ENCODE results near the gene NLRP9. TPM values are rescaled to one million over a fixed set of nuclear protein-coding genes. Genes with fewer than 3 reads are reported as not detected.
A peak's percentile ranks its signal among the peaks of the same experiment; 100 is the strongest.

The NLRP9 gene
- total RNA-seq, 1 experiment from 2014 or later = not detected

DNA sequence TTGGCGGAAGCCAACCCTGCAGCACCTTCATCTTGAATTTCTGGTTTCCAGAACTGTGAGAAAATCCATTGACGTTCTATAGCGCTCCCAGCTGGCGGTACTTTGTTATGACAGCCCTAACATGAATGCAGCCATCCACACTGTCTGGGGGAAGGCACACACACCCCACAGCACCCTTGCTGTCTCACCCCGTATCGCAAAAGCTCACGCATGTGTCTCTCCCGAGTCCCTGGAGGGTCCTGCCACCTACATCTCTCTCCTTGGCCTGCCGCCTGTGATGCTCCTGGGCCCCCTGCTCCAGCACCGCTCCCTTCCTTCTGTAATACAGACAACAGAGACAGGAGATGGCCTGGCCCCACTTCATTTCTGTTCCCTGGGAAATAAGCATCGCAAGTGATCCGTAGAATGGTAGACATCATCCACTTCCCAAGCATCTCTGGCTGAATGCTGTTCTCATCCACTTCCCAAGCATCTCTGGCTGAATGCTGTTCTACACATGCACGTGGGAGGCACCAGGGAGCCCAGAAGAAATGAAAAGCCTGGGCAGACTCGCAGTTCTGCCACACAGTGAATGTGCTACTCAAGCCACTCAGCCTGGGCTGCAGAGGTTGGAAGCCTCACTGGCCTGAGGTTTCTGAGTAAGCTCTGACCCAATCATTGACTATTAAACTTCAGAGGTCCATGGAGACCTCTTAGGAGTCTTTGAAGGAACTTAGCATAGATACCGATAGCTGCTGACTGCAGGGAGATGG is 33.5 kb downstream of the NLRP9 start:
- Histone ChIP-seq H3K79me2 (ENCODE audit: insufficient read depth, low read length) (no peaks in the 10 kb centered on the region), H3K27me3 (ENCODE audit: insufficient read depth, low read length) (0 out of 2 replicates have a peak, but pooled peaks cover 4% of the 10 kb centered on the region), H2AFZ (ENCODE audit: low read depth, low read length, poor library complexity, severe bottlenecking) (no peak overlapping the region), H3K9ac (ENCODE audit: low read length) (no peak overlapping the region), H3K9me3 (ENCODE audit: control insufficient read depth in 1 of 2, insufficient read depth in 1 of 2, low read depth in 1 of 2, low read length in 2 of 2) (no peaks in the 10 kb centered on the region), H3K27ac (ENCODE audit: low read depth, low read length) (no peak overlapping the region), H3K4me1 (ENCODE audit: control insufficient read depth in 1 of 2, insufficient read depth in 2 of 2, low read length in 2 of 2) (no peaks in the 10 kb centered on the region), H3K4me2 (ENCODE audit: low read length) (no peak overlapping the region), H3K9me2 (ENCODE audit: insufficient read depth) (no peaks in the 10 kb centered on the region), H3K4me3 (replicated peaks in 1 of 2; ENCODE audit: low read depth in 1 of 2, low read length in 2 of 2) (no peak overlapping the region), H3K36me3 (ENCODE audit: control insufficient read depth in 1 of 2, insufficient read depth in 2 of 2, low read length in 2 of 2) (peaks cover 0 to 13% of the 10 kb centered on the region in 2 experiments; a peak in 3 of 4 replicates), H4K20me1 (ENCODE audit: insufficient read depth) (no peaks in the 10 kb centered on the region)
- RAD21 ChIA-PET (ENCODE audit: low non-redundant PET in 1 of 2, low total read pairs in 2 of 2, uncharacterized antibody in 2 of 2, unreplicated experiment in 2 of 2) = no interaction called here
- BruUV-seq (replicated peaks) = no TSS peak
- intact Hi-C loops (cut with micrococcal nuclease) = no loop called here
- ATAC-seq = peak; percentile 45
- DNase-seq (ENCODE audit: low read depth, low spot score) = no peak
- TF ChIP-seq, protein P1, sequence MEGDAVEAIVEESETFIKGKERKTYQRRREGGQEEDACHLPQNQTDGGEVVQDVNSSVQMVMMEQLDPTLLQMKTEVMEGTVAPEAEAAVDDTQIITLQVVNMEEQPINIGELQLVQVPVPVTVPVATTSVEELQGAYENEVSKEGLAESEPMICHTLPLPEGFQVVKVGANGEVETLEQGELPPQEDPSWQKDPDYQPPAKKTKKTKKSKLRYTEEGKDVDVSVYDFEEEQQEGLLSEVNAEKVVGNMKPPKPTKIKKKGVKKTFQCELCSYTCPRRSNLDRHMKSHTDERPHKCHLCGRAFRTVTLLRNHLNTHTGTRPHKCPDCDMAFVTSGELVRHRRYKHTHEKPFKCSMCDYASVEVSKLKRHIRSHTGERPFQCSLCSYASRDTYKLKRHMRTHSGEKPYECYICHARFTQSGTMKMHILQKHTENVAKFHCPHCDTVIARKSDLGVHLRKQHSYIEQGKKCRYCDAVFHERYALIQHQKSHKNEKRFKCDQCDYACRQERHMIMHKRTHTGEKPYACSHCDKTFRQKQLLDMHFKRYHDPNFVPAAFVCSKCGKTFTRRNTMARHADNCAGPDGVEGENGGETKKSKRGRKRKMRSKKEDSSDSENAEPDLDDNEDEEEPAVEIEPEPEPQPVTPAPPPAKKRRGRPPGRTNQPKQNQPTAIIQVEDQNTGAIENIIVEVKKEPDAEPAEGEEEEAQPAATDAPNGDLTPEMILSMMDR (IDR thresholded peaks at IDR 0.05 in 2 of 3, conservative IDR thresholded peaks at IDR 0.05 in 1 of 3; ENCODE audit: borderline replicate concordance in 1 of 3, insufficient read depth in 1 of 3, low read depth in 2 of 3, low read length in 2 of 3) = peak in 2 of 3 experiments; percentile 15 to 48; a peak in 3 of 6 replicates
- no peak for TF ChIP-seq FOSL1 (IDR thresholded peaks at IDR 0.05; ENCODE audit: low read depth)
- CTCF ChIA-PET = interaction anchor here (1.4 to 1.7 kb wide), 4 partner anchors 15 to 629 kb away, joined by 3 to 6 read pairs (median 4); no protein-coding TSS in a partner anchor
- POLR2A ChIA-PET = no interaction called here

DNA sequence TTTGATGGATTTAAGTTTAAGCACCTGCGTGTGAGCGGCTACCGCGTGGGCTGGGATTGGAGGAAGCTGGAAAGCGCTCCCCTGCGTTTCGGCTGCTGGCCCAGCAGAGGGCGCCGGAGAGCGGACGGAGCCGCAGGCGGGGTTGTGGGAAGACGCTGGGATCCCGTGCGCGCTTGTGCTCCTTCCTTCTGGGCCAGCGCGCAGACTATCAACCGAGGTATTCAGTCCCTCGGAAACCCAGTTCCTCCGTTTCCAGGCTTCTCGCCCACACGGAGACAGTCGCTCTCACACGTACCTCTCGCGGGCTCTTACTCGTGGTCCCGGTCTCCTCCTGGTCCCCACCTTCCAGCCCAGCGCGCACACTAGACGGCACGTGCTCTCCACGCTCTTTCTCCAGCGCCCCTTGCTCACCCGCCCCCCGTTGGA is 34.4 kb downstream of the NLRP9 start:
- no peak overlapping the region for H3K4me2 ChIP-seq (ENCODE audit: low read length)
- H2AFZ ChIP-seq (ENCODE audit: low read depth, low read length, poor library complexity, severe bottlenecking) = no peak overlapping the region
- 0 out of 2 replicates have a peak, but pooled peaks cover 4% of the 10 kb centered on the region for H3K27me3 ChIP-seq (ENCODE audit: insufficient read depth, low read length)
- ChIA-PET CTCF (interaction anchor here (0.9 to 1.6 kb wide), 6 partner anchors 10 to 630 kb away, joined by 3 to 6 read pairs (median 4); no protein-coding TSS in a partner anchor), RAD21 (ENCODE audit: low non-redundant PET in 1 of 2, low total read pairs in 2 of 2, uncharacterized antibody in 2 of 2, unreplicated experiment in 2 of 2) (no interaction called here), POLR2A (no interaction called here)
- H3K9ac ChIP-seq (ENCODE audit: low read length) = no peak overlapping the region
- H3K79me2 ChIP-seq (ENCODE audit: insufficient read depth, low read length) = no peaks in the 10 kb centered on the region
- H3K9me2 ChIP-seq (ENCODE audit: insufficient read depth) = no peaks in the 10 kb centered on the region
- peaks cover 2 to 13% of the 10 kb centered on the region in 2 experiments; a peak in 3 of 4 replicates for H3K36me3 ChIP-seq (ENCODE audit: control insufficient read depth in 1 of 2, insufficient read depth in 2 of 2, low read length in 2 of 2)
- no peak overlapping the region for H3K4me3 ChIP-seq (replicated peaks in 1 of 2; ENCODE audit: low read depth in 1 of 2, low read length in 2 of 2)
- peak; percentile 92 for ATAC-seq
- peak; percentile 4 for DNase-seq (ENCODE audit: low read depth, low spot score)
- no peaks in the 10 kb centered on the region for H3K9me3 ChIP-seq (ENCODE audit: control insufficient read depth in 1 of 2, insufficient read depth in 1 of 2, low read depth in 1 of 2, low read length in 2 of 2)
- TF ChIP-seq EZH2phosphoT487 (IDR thresholded peaks at IDR 0.05; ENCODE audit: borderline replicate concordance) (no peak), SRF (IDR thresholded peaks at IDR 0.05; ENCODE audit: low read depth) (no peak), RAD21 (IDR thresholded peaks at IDR 0.05; ENCODE audit: low read depth) (peak; percentile 42; the same call in 1 of the 2 replicates)
- TF ChIP-seq, protein P1 (IDR thresholded peaks at IDR 0.05 in 2 of 3, conservative IDR thresholded peaks at IDR 0.05 in 1 of 3; ENCODE audit: borderline replicate concordance in 1 of 3, insufficient read depth in 1 of 3, low read depth in 2 of 3, low read length in 2 of 3) = peak; percentile 30 to 97 (median 93); a peak in 4 of 6 replicates
- H3K27ac ChIP-seq (ENCODE audit: low read depth, low read length) = no peak overlapping the region
- H3K4me1 ChIP-seq (ENCODE audit: control insufficient read depth in 1 of 2, insufficient read depth in 2 of 2, low read length in 2 of 2) = no peaks in the 10 kb centered on the region
- no TSS peak for BruUV-seq (replicated peaks)
- H4K20me1 ChIP-seq (ENCODE audit: insufficient read depth) = no peaks in the 10 kb centered on the region
- intact Hi-C loops (cut with micrococcal nuclease) = loop anchor here (1.0 kb wide), 1 partner anchor 105 kb away; no protein-coding TSS in a partner anchor
